Measurements from ENCODE around the gene UQCRHL. TPM values are rescaled to one million over a fixed set of nuclear protein-coding genes. Genes with fewer than 3 reads are reported as not detected.

Gene UQCRHL
- total RNA-seq, 5 donors from 2014 or later (not counting 1 experiment from before 2014, with no cell fraction given), result 0.68 to 1.3 (median 1.1) TPM

DNA sequence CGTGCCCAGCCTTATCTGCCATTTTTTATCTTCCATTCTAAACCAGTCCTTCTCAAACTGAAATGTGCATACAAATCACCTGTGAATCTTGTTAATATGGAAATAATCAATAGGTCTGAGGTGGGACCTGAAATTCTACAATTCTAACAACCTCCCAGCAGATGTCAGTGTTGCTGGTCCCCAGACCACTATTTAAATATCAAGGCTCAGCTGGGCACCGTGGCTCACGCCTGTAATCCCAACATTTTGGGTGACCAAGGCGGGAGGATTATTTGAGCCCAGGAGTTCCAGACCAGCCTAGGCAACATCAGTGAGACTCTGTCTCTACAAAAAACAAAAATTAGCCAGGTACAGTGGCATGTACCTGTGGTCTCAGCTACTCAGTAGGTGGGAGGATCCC is 4.1 kb downstream of the UQCRHL start:
- no peaks in the 10 kb centered on the region for H3K4me1 ChIP-seq (ENCODE audit: control insufficient read depth in 1 of 2, extremely low read depth in 1 of 2, insufficient read depth in 2 of 2, low read length in 2 of 2)
- H3K27ac ChIP-seq (ENCODE audit: low read length), result no peak overlapping the region
- WGBS (ENCODE audit: insufficient coverage), result 21% methylated on average over 3 of the region's 4 CpGs
- H3K4me3 ChIP-seq (ENCODE audit: control insufficient read depth in 1 of 2, extremely low read depth in 1 of 2, low read length in 1 of 2), result no peak overlapping the region
- Mint-ChIP-seq H3K27ac (no peak overlapping the region), H3K4me3 (no peak overlapping the region), H3K27me3 (peaks cover 7 to 10% of the 10 kb centered on the region in 2 donors), H3K9me3 (no peaks in the 10 kb centered on the region), H3K36me3 (no peaks in the 10 kb centered on the region), H3K4me1 (no peaks in the 10 kb centered on the region)
- no peaks in the 10 kb centered on the region for H3K36me3 ChIP-seq (ENCODE audit: control insufficient read depth in 2 of 2, extremely low read depth in 1 of 2, insufficient read depth in 1 of 2, low read length in 1 of 2)
- no peaks in the 10 kb centered on the region for H3K9me3 ChIP-seq
- ATAC-seq (replicated peaks in 1 of 4) (peak in 1 of 4 experiments; percentile 36), DNase-seq (peak in 9 of 35 experiments; percentile 3 to 54 (median 6))
- peaks cover 0 to 20% of the 10 kb centered on the region in 2 experiments for H3K27me3 ChIP-seq (replicated peaks in 1 of 2; ENCODE audit: control insufficient read depth in 2 of 2, extremely low read depth in 1 of 2, insufficient read depth in 2 of 2, low read length in 1 of 2)
- POLR2A ChIA-PET, result no interaction called here
- CTCF ChIA-PET, result no interaction called here

- H3K36me3 ChIP-seq (ENCODE audit: control insufficient read depth in 2 of 2, extremely low read depth in 1 of 2, insufficient read depth in 1 of 2, low read length in 1 of 2), result no peaks in the 10 kb centered on the region
- ATAC-seq (replicated peaks in 1 of 4) (no peak), DNase-seq (no peak)
- ChIA-PET POLR2A (no interaction called here), CTCF (no interaction called here)
- Mint-ChIP-seq H3K27ac (no peak overlapping the region), H3K9me3 (no peaks in the 10 kb centered on the region), H3K4me3 (no peak overlapping the region), H3K27me3 (peaks cover 7 to 10% of the 10 kb centered on the region in 2 donors), H3K36me3 (no peaks in the 10 kb centered on the region), H3K4me1 (no peaks in the 10 kb centered on the region)
- 69% methylated on average over 12 of the region's 17 CpGs for WGBS (ENCODE audit: insufficient coverage)
- H3K4me1 ChIP-seq (ENCODE audit: control insufficient read depth in 1 of 2, extremely low read depth in 1 of 2, insufficient read depth in 2 of 2, low read length in 2 of 2), result no peaks in the 10 kb centered on the region
- no peak overlapping the region for H3K27ac ChIP-seq (ENCODE audit: low read length)
- H3K4me3 ChIP-seq (ENCODE audit: control insufficient read depth in 1 of 2, extremely low read depth in 1 of 2, low read length in 1 of 2), result no peak overlapping the region
- peaks cover 0 to 20% of the 10 kb centered on the region in 2 experiments for H3K27me3 ChIP-seq (replicated peaks in 1 of 2; ENCODE audit: control insufficient read depth in 2 of 2, extremely low read depth in 1 of 2, insufficient read depth in 2 of 2, low read length in 1 of 2)
- no peaks in the 10 kb centered on the region for H3K9me3 ChIP-seq
These were observed 5.0 kb downstream of the UQCRHL start for GRCh38 chr1:15802234-15802965.

DNA sequence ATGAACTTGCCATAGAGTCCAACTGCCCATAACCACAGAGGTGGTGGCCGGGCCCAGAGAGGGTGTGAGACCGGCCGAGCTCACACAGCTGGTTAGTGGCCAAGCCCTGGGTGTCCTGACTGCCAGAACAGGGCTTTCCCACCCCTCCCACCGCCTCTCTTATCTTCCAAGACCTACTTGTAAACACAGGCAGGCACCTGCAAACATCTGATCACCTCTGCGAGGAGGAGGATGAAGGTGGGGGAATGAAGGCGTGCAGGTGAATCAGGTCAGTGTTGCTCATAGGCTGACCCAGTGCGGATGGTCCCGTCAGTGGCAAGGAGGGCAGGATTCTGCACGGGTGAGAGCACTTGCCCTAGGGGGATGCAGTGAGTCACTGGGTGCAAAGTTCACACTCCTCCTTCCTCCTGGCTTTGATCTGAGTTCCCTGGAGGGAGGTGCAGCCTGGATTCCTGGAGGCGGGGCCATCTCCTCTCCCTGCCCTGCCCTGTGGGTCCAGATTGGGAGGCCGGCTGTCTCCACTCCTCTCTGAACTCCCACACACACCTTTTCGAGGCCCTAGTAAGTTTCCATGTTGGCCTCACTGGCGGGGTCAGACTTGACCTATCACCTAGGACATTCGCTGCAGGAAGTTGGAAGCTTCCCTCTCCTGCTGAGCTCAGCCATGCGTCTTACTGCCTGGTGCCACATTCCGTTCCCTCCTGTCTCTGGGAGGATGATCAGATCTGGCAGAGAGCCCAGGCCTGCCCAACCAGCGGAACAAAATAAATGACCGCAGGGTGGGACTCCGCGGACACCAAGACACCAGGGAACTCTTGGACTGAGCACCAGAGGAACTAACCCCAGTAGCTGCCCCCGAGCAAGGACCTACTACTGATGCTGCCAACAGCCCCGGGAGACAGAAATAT is 7.3 kb downstream of the UQCRHL start:
- Histone ChIP-seq H3K27me3 (replicated peaks in 1 of 2; ENCODE audit: control insufficient read depth in 2 of 2, extremely low read depth in 1 of 2, insufficient read depth in 2 of 2, low read length in 1 of 2) (peaks cover 0 to 20% of the 10 kb centered on the region in 2 experiments), H3K4me1 (ENCODE audit: control insufficient read depth in 1 of 2, extremely low read depth in 1 of 2, insufficient read depth in 2 of 2, low read length in 2 of 2) (no peaks in the 10 kb centered on the region), H3K9me3 (no peaks in the 10 kb centered on the region), H3K36me3 (ENCODE audit: control insufficient read depth in 2 of 2, extremely low read depth in 1 of 2, insufficient read depth in 1 of 2, low read length in 1 of 2) (no peaks in the 10 kb centered on the region), H3K4me3 (ENCODE audit: control insufficient read depth in 1 of 2, extremely low read depth in 1 of 2, low read length in 1 of 2) (no peak overlapping the region), H3K27ac (ENCODE audit: low read length) (no peak overlapping the region)
- Mint-ChIP-seq H3K4me1 (no peaks in the 10 kb centered on the region), H3K27me3 (peaks cover 7 to 10% of the 10 kb centered on the region in 2 donors), H3K9me3 (no peaks in the 10 kb centered on the region), H3K27ac (no peak overlapping the region), H3K36me3 (no peaks in the 10 kb centered on the region), H3K4me3 (no peak overlapping the region)
- ATAC-seq (replicated peaks in 1 of 4) (no peak), DNase-seq (no peak)
- 72% methylated on average over 12 of the region's 22 CpGs for WGBS (ENCODE audit: insufficient coverage)
- POLR2A ChIA-PET, result no interaction called here
- CTCF ChIA-PET, result interaction anchor here in 1 of 2 donors (0.7 to 0.9 kb wide), 2 partner anchors 12 to 625 kb away, joined by 3 to 4 read pairs; no protein-coding TSS in a partner anchor

DNA sequence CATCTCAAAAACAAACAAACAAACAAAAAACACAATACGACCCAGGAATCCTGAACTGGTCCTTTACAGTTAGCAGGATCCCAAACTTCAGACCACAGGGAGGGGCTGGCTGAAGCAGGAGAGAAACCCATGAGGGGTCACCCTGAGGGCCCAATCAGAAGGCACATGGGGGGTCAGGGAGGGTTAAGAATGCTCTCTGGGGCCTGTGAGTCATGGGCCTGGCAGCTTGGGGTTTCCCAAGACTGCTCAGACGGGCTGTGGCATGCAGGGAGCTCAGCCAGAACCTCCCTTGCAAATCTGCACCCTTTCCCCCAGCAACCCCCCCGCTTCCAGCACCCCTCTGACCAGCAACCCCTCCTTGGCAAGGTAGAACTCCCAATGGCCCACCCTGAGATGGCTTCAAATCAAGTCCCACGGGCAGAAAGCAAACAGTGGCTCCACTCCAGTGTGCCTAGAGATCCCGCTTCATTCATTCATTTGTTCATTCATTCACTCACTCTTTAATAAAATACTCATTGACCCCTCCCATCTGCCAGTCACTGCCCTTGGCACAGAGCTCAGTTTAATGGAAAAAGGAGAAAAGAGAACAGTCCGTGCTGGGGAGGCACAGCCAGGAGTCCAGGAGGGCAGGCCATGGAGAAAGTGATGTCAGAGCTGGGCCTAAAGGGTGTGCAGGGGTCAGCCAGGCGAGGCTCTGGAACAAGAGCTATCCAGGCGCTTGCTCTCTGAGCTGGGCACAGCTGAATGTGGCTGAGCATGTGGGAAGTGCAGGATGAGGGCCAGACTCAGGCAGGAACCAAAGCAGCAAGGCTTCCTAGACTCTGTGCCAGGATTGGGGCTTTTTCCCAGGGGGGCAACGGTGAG is 8.2 kb downstream of the UQCRHL start:
- Histone ChIP-seq H3K36me3 (ENCODE audit: control insufficient read depth in 2 of 2, extremely low read depth in 1 of 2, insufficient read depth in 1 of 2, low read length in 1 of 2) (no peaks in the 10 kb centered on the region), H3K27me3 (replicated peaks in 1 of 2; ENCODE audit: control insufficient read depth in 2 of 2, extremely low read depth in 1 of 2, insufficient read depth in 2 of 2, low read length in 1 of 2) (peaks cover 0 to 20% of the 10 kb centered on the region in 2 experiments), H3K4me1 (ENCODE audit: control insufficient read depth in 1 of 2, extremely low read depth in 1 of 2, insufficient read depth in 2 of 2, low read length in 2 of 2) (no peaks in the 10 kb centered on the region), H3K27ac (ENCODE audit: low read length) (no peak overlapping the region), H3K4me3 (ENCODE audit: control insufficient read depth in 1 of 2, extremely low read depth in 1 of 2, low read length in 1 of 2) (no peak overlapping the region), H3K9me3 (no peaks in the 10 kb centered on the region)
- DNase-seq (no peak), ATAC-seq (replicated peaks in 1 of 4) (no peak)
- Mint-ChIP-seq H3K36me3 (no peaks in the 10 kb centered on the region), H3K27ac (no peak overlapping the region), H3K4me3 (no peak overlapping the region), H3K27me3 (peaks cover 7 to 10% of the 10 kb centered on the region in 2 donors), H3K4me1 (no peaks in the 10 kb centered on the region), H3K9me3 (no peaks in the 10 kb centered on the region)
- POLR2A ChIA-PET, result interaction anchor here in 1 of 2 donors (0.7 kb wide), 1 partner anchor 366 kb away, joined by 3 read pairs; no protein-coding TSS in a partner anchor
- 69% methylated on average over 5 of the region's 9 CpGs for WGBS (ENCODE audit: insufficient coverage)
- CTCF ChIA-PET, result interaction anchor here in 1 of 2 donors (0.7 to 0.9 kb wide), 2 partner anchors 11 to 626 kb away, joined by 4 to 6 read pairs; no protein-coding TSS in a partner anchor

DNA sequence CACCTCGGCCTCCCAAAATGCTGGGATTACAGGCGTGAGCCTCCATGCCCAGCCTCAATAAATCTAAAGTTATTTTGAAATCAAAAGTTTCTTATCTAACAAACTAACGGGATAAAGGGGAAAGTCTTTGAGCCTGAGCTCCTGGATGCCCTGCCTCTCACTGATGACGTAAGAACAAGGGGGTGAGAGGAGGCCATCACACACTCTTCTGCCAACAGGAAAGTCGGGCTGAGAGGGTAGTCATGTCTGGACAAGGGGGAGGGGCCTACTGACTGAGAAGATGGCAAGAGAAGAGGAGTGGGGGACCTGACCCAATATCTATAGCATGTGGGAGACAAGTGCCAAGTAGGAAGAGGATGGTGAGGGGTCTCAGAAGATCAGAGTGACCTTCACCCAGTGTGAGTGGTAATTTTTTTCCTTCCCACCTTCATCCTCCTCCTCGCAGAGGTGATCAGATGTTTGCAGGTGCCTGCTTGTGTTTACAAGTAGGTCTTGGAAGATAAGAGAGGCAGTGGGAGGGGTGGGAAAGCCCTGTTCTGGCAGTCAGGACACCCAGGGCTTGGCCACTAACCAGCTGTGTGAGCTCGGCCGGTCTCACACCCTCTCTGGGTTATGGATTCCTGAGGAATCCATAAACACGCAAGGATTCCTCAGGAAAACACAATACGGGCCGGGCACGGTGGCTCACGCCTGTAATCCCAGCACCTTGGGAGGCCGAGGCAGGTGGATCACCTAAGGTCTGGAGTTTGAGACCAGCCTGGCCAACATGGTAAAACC is 9.6 kb downstream of the UQCRHL start:
- CTCF ChIA-PET, result interaction anchor here in 1 of 2 donors (0.7 kb wide), 1 partner anchor 468 kb away, joined by 3 read pairs; no protein-coding TSS in a partner anchor
- H3K27ac ChIP-seq (ENCODE audit: low read length), result no peak overlapping the region
- H3K4me3 Mint-ChIP-seq, result no peak overlapping the region
- no peak overlapping the region for H3K4me3 ChIP-seq (ENCODE audit: control insufficient read depth in 1 of 2, extremely low read depth in 1 of 2, low read length in 1 of 2)
- H3K27ac Mint-ChIP-seq, result no peak overlapping the region
- H3K27me3 Mint-ChIP-seq, result peaks cover 7 to 10% of the 10 kb centered on the region in 2 donors
- no peaks in the 10 kb centered on the region for H3K9me3 Mint-ChIP-seq
- DNase-seq (no peak), ATAC-seq (replicated peaks in 1 of 4) (no peak)
- H3K27me3 ChIP-seq (replicated peaks in 1 of 2; ENCODE audit: control insufficient read depth in 2 of 2, extremely low read depth in 1 of 2, insufficient read depth in 2 of 2, low read length in 1 of 2), result peaks cover 0 to 20% of the 10 kb centered on the region in 2 experiments
- no peaks in the 10 kb centered on the region for H3K4me1 ChIP-seq (ENCODE audit: control insufficient read depth in 1 of 2, extremely low read depth in 1 of 2, insufficient read depth in 2 of 2, low read length in 2 of 2)
- no peaks in the 10 kb centered on the region for H3K36me3 ChIP-seq (ENCODE audit: control insufficient read depth in 2 of 2, extremely low read depth in 1 of 2, insufficient read depth in 1 of 2, low read length in 1 of 2)
- 91% methylated on average over 7 of the region's 14 CpGs for WGBS (ENCODE audit: insufficient coverage)
- H3K4me1 Mint-ChIP-seq, result no peaks in the 10 kb centered on the region
- H3K36me3 Mint-ChIP-seq, result no peaks in the 10 kb centered on the region
- no peaks in the 10 kb centered on the region for H3K9me3 ChIP-seq
- POLR2A ChIA-PET, result interaction anchor here in 1 of 2 donors (0.6 kb wide), 1 partner anchor 162 kb away, joined by 3 read pairs; no protein-coding TSS in a partner anchor

Data from T-cell (primary cell).